ENCODE measurements around the gene B4GALT5.

Gene B4GALT5

GRCh38 chr20:49603209-49603627, 110.5 kb downstream of the B4GALT5 start:
- no peak for DNase-seq (ENCODE audit: low read depth)

GRCh38 chr20:49602345-49603208, 111.1 kb downstream of the B4GALT5 start:
- DNase-seq (ENCODE audit: low read depth): no peak

- DNase-seq (ENCODE audit: low read depth): no peak
Measured at GRCh38 chr20:49601153-49601924, 112.3 kb downstream of the B4GALT5 start.

GRCh38 chr20:49599746-49600113, 113.9 kb downstream of the B4GALT5 start:
- DNase-seq (ENCODE audit: low read depth): no peak

- DNase-seq (ENCODE audit: low read depth): no peak
Measured at GRCh38 chr20:49597825-49598395, 115.8 kb downstream of the B4GALT5 start.

- DNase-seq (ENCODE audit: low read depth): peak; percentile 75
Measured at GRCh38 chr20:49595811-49596561, 117.7 kb downstream of the B4GALT5 start.

GRCh38 chr20:49595346-49595745, 118.3 kb downstream of the B4GALT5 start:
- DNase-seq (ENCODE audit: low read depth): no peak

- no peak for DNase-seq (ENCODE audit: low read depth)
Measured at GRCh38 chr20:49594931-49595315, 118.8 kb downstream of the B4GALT5 start.

- peak; percentile 98 for DNase-seq (ENCODE audit: low read depth)
Measured at GRCh38 chr20:49594143-49594930, 119.3 kb downstream of the B4GALT5 start.

- DNase-seq (ENCODE audit: low read depth): no peak
Measured at GRCh38 chr20:49593466-49594142, 120.1 kb downstream of the B4GALT5 start.

GRCh38 chr20:49592120-49592519, 121.6 kb downstream of the B4GALT5 start:
- no peak for DNase-seq (ENCODE audit: low read depth)

GRCh38 chr20:49591217-49591865, 122.3 kb downstream of the B4GALT5 start:
- DNase-seq (ENCODE audit: low read depth): no peak

- DNase-seq (ENCODE audit: low read depth): no peak
Measured at GRCh38 chr20:49590163-49591017, 123.3 kb downstream of the B4GALT5 start.

- DNase-seq (ENCODE audit: low read depth): no peak
Measured at GRCh38 chr20:49589747-49590146, 123.9 kb downstream of the B4GALT5 start.

- peak; percentile 71 for DNase-seq (ENCODE audit: low read depth)
Measured at GRCh38 chr20:49587111-49587570, 126.5 kb downstream of the B4GALT5 start.

- no peak for DNase-seq (ENCODE audit: low read depth)
Measured at GRCh38 chr20:49585585-49586245, 128.0 kb downstream of the B4GALT5 start.

GRCh38 chr20:49584418-49585382, 129.0 kb downstream of the B4GALT5 start:
- no peak for DNase-seq (ENCODE audit: low read depth)

Data from stromal cell of bone marrow (primary cell).